Liver (tissue), 9 donors: ENCODE data around the gene THEM5. TPM values are rescaled to one million over a fixed set of nuclear protein-coding genes. Genes with fewer than 3 reads are reported as not detected.

Experiments used
- DNase-seq: peaks from one replicate; pipeline ENCODE4 v3.0.0-alpha.2; 2017; ENCODE audit warnings: low spot score
- H3K27ac ChIP-seq, 2 donors: one replicate each; pipeline ENCODE4 v1.7.0; 2013; ENCODE audit warnings: inconsistent platforms in 2 of 2, low read length in 2 of 2, control low read depth in 1 of 2, low read depth in 1 of 2, mild to moderate bottlenecking in 1 of 2
- H3K27me3 ChIP-seq, 4 donors: one replicate each; pipeline versions ENCODE4 v1.6.1 to v1.7.0; 2013; ENCODE audit warnings: low read length in 3 of 4, inconsistent platforms in 1 of 4, mild to moderate bottlenecking in 1 of 4, moderate library complexity in 1 of 4; ENCODE audit not compliant: control insufficient read depth in 4 of 4, insufficient read depth in 4 of 4
- H3K36me3 ChIP-seq, 4 donors: one replicate each; pipeline versions ENCODE4 v1.6.1 to v1.7.0; 2013; ENCODE audit warnings: low read length in 3 of 4, mild to moderate bottlenecking in 3 of 4, low read depth in 1 of 4, moderate library complexity in 1 of 4; ENCODE audit not compliant: control insufficient read depth in 4 of 4, insufficient read depth in 3 of 4
- H3K4me1 ChIP-seq, 4 donors: one replicate each; pipeline versions ENCODE4 v1.6.1 to v1.7.0; 2013; ENCODE audit warnings: low read length in 3 of 4, mild to moderate bottlenecking in 3 of 4, moderate library complexity in 1 of 4; ENCODE audit not compliant: control insufficient read depth in 4 of 4, insufficient read depth in 4 of 4
- H3K4me3 ChIP-seq, 3 donors: one replicate each; pipeline versions ENCODE4 v1.6.1 to v1.7.0; 2013; ENCODE audit warnings: low read length in 3 of 3, control low read depth in 1 of 3, low read depth in 1 of 3, mild to moderate bottlenecking in 1 of 3
- H3K9ac ChIP-seq, 2 donors: one replicate each; pipeline ENCODE4 v1.7.0; 2013; ENCODE audit warnings: low read length in 2 of 2, mild to moderate bottlenecking in 2 of 2, moderate library complexity in 2 of 2, control low read depth in 1 of 2, low read depth in 1 of 2
- H3K9me3 ChIP-seq, 4 donors: one replicate each; pipeline versions ENCODE4 v1.6.1 to v1.7.0; 2013; ENCODE audit warnings: low read length in 3 of 4; ENCODE audit not compliant: control insufficient read depth in 4 of 4
- EGR1 ChIP-seq, 2 donors: IDR thresholded peaks; 2 replicates each; pipeline ENCODE4 v1.6.1; 2016 to 2018; ENCODE audit warnings: antibody characterized with exemption in 2 of 2, low read depth in 2 of 2
- FOXA1 ChIP-seq: IDR thresholded peaks from 2 replicates; pipeline ENCODE4 v1.6.1; 2016; ENCODE audit warnings: antibody characterized with exemption
- FOXA2 ChIP-seq: IDR thresholded peaks from 2 replicates; pipeline ENCODE4 v1.6.1; 2016; ENCODE audit warnings: antibody characterized with exemption
- GABPA ChIP-seq, 2 donors: IDR thresholded peaks in 1 of 2; conservative IDR thresholded peaks in 1 of 2; 2 replicates each; pipeline ENCODE4 v1.6.1; 2016; ENCODE audit warnings: antibody characterized with exemption in 2 of 2, mild to moderate bottlenecking in 1 of 2, moderate library complexity in 1 of 2
- HNF4A ChIP-seq, 2 donors: conservative IDR thresholded peaks; 2 replicates each; pipeline ENCODE4 v1.6.1; 2016; ENCODE audit warnings: antibody characterized with exemption in 2 of 2, mild to moderate bottlenecking in 2 of 2
- HNF4G ChIP-seq: IDR thresholded peaks from 2 replicates; pipeline ENCODE4 v1.6.1; 2016; ENCODE audit warnings: antibody characterized with exemption
- RAD21 ChIP-seq, 2 donors: IDR thresholded peaks; 2 replicates each; pipeline ENCODE4 v1.6.1; 2016; ENCODE audit warnings: antibody characterized with exemption in 2 of 2, mild to moderate bottlenecking in 2 of 2
- RXRA ChIP-seq, 2 donors: IDR thresholded peaks; 2 replicates each; pipeline ENCODE4 v1.6.1; 2017 to 2018; ENCODE audit warnings: antibody characterized with exemption in 2 of 2, mild to moderate bottlenecking in 1 of 2
- SP1 ChIP-seq: IDR thresholded peaks from 2 replicates; pipeline ENCODE4 v1.6.1; 2018; ENCODE audit warnings: antibody characterized with exemption, mild to moderate bottlenecking
- TAF1 ChIP-seq: conservative IDR thresholded peaks from 2 replicates; pipeline ENCODE4 v1.6.1; 2016; ENCODE audit warnings: antibody characterized with exemption, mild to moderate bottlenecking
- WGBS: extraction: QIAGEN DNeasy Blood & Tissue Kit; methylation state at CpG from one replicate; pipeline ENCODE4 v1.1.7; 2013; 5-methylcytosine and 5-hydroxymethylcytosine counted together
- polyA plus RNA-seq, 2 donors: library from polyadenylated mRNA; stranded (reverse) in 1 of 2; unstranded in 1 of 2; fragments of 200-250 nt in 1 of 2; fragments of >200 nt in 1 of 2; fragmentation: Nextera tagmentation in 1 of 2; extraction: Ambion mirVana in 1 of 2; gene quantifications; one replicate each; pipeline versions ENCODE4 v1.2.1 to v1.2.3, GENCODE V29; 2013 to 2015
- total RNA-seq, 2 donors: library from RNA; depleted of rRNA; stranded (reverse); fragments of >200 nt; gene quantifications; one replicate each; pipeline ENCODE4 v1.2.3, GENCODE V29; 2014
- TF ChIP-seq, protein P1 (sequence below): IDR thresholded peaks from 2 replicates; pipeline ENCODE4 v1.6.1; 2016; ENCODE audit warnings: antibody characterized with exemption
- TF ChIP-seq, protein P2 (sequence below): IDR thresholded peaks from 2 replicates; pipeline ENCODE4 v1.6.1; 2016; ENCODE audit warnings: antibody characterized with exemption
- TF ChIP-seq, protein P3 (sequence below): IDR thresholded peaks from 2 replicates; pipeline ENCODE4 v1.6.1; 2016; ENCODE audit warnings: antibody characterized with exemption, mild to moderate bottlenecking
- TF ChIP-seq, protein P4 (sequence below): IDR thresholded peaks from 2 replicates; pipeline ENCODE4 v1.6.1; 2016; ENCODE audit warnings: antibody characterized with exemption
- donor health status: healthy.
- donor health status: healthy.
- donor health status: healthy.
- donor health status: healthy.
- donor health status: healthy.

THEM5 gene
- total and polyA plus RNA-seq, 4 donors: 0.09 TPM; not detected in 3

GRCh38 chr1:151817353-151817730 is 36.2 kb downstream of the THEM5 start:
- no peak overlapping the region for H3K4me3 ChIP-seq
- DNase-seq: no peak
- WGBS: 86% methylated on average over 7 of the region's 7 CpGs

GRCh38 chr1:151816548-151817352 is 36.8 kb downstream of the THEM5 start:
- Histone ChIP-seq H3K9ac (no peak overlapping the region), H3K27ac (no peak overlapping the region), H3K27me3 (no peaks in the 10 kb centered on the region), H3K4me3 (no peak overlapping the region), H3K9me3 (no peaks in the 10 kb centered on the region), H3K36me3 (peaks cover 0 to 51% (median 40%) of the 10 kb centered on the region in 4 donors), H3K4me1 (peaks cover 12 to 45% (median 33%) of the 10 kb centered on the region in 4 donors)
- WGBS: 72% methylated on average over 26 of the region's 26 CpGs
- no peak for DNase-seq
- TF ChIP-seq RAD21 (IDR thresholded peaks at IDR 0.05): no peak
- TF ChIP-seq HNF4G: no peak
- TF ChIP-seq, protein P1, sequence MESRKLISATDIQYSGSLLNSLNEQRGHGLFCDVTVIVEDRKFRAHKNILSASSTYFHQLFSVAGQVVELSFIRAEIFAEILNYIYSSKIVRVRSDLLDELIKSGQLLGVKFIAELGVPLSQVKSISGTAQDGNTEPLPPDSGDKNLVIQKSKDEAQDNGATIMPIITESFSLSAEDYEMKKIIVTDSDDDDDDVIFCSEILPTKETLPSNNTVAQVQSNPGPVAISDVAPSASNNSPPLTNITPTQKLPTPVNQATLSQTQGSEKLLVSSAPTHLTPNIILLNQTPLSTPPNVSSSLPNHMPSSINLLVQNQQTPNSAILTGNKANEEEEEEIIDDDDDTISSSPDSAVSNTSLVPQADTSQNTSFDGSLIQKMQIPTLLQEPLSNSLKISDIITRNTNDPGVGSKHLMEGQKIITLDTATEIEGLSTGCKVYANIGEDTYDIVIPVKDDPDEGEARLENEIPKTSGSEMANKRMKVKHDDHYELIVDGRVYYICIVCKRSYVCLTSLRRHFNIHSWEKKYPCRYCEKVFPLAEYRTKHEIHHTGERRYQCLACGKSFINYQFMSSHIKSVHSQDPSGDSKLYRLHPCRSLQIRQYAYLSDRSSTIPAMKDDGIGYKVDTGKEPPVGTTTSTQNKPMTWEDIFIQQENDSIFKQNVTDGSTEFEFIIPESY: no peak
- no peak for TF ChIP-seq TAF1
- TF ChIP-seq, protein P2, sequence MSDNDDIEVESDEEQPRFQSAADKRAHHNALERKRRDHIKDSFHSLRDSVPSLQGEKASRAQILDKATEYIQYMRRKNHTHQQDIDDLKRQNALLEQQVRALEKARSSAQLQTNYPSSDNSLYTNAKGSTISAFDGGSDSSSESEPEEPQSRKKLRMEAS: no peak

More at GRCh38 chr1:151817353-151817730, 36.2 kb downstream of the THEM5 start:
- Histone ChIP-seq H3K27ac (no peak overlapping the region), H3K9me3 (no peaks in the 10 kb centered on the region), H3K4me1 (peaks cover 12 to 50% (median 36%) of the 10 kb centered on the region in 4 donors), H3K27me3 (no peaks in the 10 kb centered on the region), H3K36me3 (peaks cover 0 to 45% (median 34%) of the 10 kb centered on the region in 4 donors), H3K9ac (no peak overlapping the region)
- no peak for TF ChIP-seq FOXA2
- TF ChIP-seq, protein P3, sequence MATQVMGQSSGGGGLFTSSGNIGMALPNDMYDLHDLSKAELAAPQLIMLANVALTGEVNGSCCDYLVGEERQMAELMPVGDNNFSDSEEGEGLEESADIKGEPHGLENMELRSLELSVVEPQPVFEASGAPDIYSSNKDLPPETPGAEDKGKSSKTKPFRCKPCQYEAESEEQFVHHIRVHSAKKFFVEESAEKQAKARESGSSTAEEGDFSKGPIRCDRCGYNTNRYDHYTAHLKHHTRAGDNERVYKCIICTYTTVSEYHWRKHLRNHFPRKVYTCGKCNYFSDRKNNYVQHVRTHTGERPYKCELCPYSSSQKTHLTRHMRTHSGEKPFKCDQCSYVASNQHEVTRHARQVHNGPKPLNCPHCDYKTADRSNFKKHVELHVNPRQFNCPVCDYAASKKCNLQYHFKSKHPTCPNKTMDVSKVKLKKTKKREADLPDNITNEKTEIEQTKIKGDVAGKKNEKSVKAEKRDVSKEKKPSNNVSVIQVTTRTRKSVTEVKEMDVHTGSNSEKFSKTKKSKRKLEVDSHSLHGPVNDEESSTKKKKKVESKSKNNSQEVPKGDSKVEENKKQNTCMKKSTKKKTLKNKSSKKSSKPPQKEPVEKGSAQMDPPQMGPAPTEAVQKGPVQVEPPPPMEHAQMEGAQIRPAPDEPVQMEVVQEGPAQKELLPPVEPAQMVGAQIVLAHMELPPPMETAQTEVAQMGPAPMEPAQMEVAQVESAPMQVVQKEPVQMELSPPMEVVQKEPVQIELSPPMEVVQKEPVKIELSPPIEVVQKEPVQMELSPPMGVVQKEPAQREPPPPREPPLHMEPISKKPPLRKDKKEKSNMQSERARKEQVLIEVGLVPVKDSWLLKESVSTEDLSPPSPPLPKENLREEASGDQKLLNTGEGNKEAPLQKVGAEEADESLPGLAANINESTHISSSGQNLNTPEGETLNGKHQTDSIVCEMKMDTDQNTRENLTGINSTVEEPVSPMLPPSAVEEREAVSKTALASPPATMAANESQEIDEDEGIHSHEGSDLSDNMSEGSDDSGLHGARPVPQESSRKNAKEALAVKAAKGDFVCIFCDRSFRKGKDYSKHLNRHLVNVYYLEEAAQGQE: no peak

DNA sequence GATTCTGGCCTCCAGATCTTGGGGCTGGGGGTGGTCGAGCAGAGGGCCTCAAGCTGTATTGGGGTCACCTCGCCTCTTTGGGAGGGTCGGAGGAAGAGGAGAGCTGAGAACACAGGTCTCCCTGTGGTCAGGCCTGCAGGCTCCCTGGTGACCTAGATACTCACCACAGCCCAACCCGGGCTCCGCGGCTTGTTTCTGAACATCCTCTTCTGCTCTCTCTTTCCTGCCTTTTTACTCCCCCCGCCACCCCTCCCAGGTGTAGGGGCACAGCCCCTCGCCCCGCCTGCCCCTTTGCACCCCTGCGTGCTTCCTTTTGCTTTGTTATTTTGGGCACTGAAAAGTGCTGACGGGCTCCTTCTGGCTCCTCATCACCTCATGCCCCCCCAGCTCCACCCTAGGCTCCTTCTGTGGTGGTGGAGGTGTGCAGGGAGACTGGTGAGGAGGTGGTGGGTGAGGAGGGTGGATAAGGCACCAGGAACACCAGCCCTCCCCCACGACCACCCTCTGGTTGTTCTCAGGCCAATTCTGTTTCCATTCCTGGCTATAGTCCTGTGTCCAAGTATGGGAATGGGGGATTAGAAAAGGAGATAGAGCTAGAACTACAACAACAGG is 37.7 kb downstream of the THEM5 start:
- H3K27me3 ChIP-seq: no peaks in the 10 kb centered on the region
- H3K4me3 ChIP-seq: no peak overlapping the region
- H3K36me3 ChIP-seq: peaks cover 1 to 58% (median 45%) of the 10 kb centered on the region in 4 donors
- 80% methylated on average over 12 of the region's 12 CpGs for WGBS
- no peaks in the 10 kb centered on the region for H3K9me3 ChIP-seq
- H3K9ac ChIP-seq: no peak overlapping the region
- H3K27ac ChIP-seq: no peak overlapping the region
- peaks cover 12 to 40% (median 26%) of the 10 kb centered on the region in 4 donors for H3K4me1 ChIP-seq
- no peak for DNase-seq
- TF ChIP-seq EGR1 (IDR thresholded peaks at IDR 0.05; ENCODE audit: low read depth in 2 of 2) (no peak), TAF1 (no peak), HNF4G (no peak), RAD21 (IDR thresholded peaks at IDR 0.05) (no peak), GABPA (IDR thresholded peaks at IDR 0.05 in 1 of 2, conservative IDR thresholded peaks at IDR 0.05 in 1 of 2) (no peak), FOXA1 (no peak), FOXA2 (no peak), SP1 (no peak), RXRA (IDR thresholded peaks at IDR 0.05) (no peak), HNF4A (conservative IDR thresholded peaks at IDR 0.05) (no peak)
- TF ChIP-seq, protein P4, sequence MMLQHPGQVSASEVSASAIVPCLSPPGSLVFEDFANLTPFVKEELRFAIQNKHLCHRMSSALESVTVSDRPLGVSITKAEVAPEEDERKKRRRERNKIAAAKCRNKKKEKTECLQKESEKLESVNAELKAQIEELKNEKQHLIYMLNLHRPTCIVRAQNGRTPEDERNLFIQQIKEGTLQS: no peak
- TF ChIP-seq, protein P2: no peak
- TF ChIP-seq, protein P1: no peak
